HEK293T (cell line): ENCODE data around the gene INVS.
"Not testable (repeated sequence)": the region's sequence is repeated elsewhere in the genome, so short reads cannot be mapped to it uniquely, and the experiment has no call there.

ENCODE experiments used
- CTCF ChIA-PET: fragments of 350-600 bp; formaldehyde crosslinking; extraction: SDS; loops from one replicate; lab custom pipeline; 2021; ENCODE audit warnings: antibody characterized with exemption, inconsistent platforms; lab: Yijun Ruan, JAX
- POLR2A ChIA-PET: fragments of 350-600 bp; formaldehyde crosslinking; extraction: SDS; loops from one replicate; lab custom pipeline; 2020; ENCODE audit warnings: antibody characterized with exemption, inconsistent platforms; lab: Yijun Ruan, JAX
- DNase-seq: peaks from one replicate; pipeline ENCODE4 v3.0.0; 2012; ENCODE audit warnings: mixed read lengths; ENCODE audit errors: extremely low spot score
- ARNT ChIP-seq: fragments of 450-650 bp; IDR thresholded peaks from 2 replicates; pipeline ENCODE4 v1.6.1; 2017; ENCODE audit warnings: mild to moderate bottlenecking
- BHLHE40 ChIP-seq: fragments of 450-650 bp; IDR thresholded peaks from 2 replicates; pipeline ENCODE4 v1.6.1; 2016; ENCODE audit warnings: mild to moderate bottlenecking, moderate library complexity, borderline replicate concordance
- CTBP1 ChIP-seq: fragments of 450-650 bp; IDR thresholded peaks from 2 replicates; pipeline ENCODE4 v1.6.1; 2016; ENCODE audit warnings: borderline replicate concordance
- ELF4 ChIP-seq: fragments of 450-650 bp; IDR thresholded peaks from 2 replicates; pipeline ENCODE4 v1.6.1; 2017; ENCODE audit warnings: antibody characterized with exemption
- FOXA1 ChIP-seq: fragments of 450-650 bp; IDR thresholded peaks from 2 replicates; pipeline ENCODE4 v1.6.1; 2016; ENCODE audit warnings: mild to moderate bottlenecking
- FOXK2 ChIP-seq: fragments of 450-650 bp; IDR thresholded peaks from 2 replicates; pipeline ENCODE4 v1.6.1; 2016; ENCODE audit warnings: mild to moderate bottlenecking
- FOXM1 ChIP-seq: fragments of 450-650 bp; IDR thresholded peaks from 2 replicates; pipeline ENCODE4 v1.6.1; 2017; ENCODE audit warnings: mild to moderate bottlenecking, borderline replicate concordance
- HDGF ChIP-seq: fragments of 450-650 bp; IDR thresholded peaks from 2 replicates; pipeline ENCODE4 v1.6.1; 2017; ENCODE audit warnings: antibody characterized with exemption, borderline replicate concordance
- L3MBTL2 ChIP-seq: fragments of 450-650 bp; conservative IDR thresholded peaks from 2 replicates; pipeline ENCODE4 v1.6.1; 2016; ENCODE audit warnings: mild to moderate bottlenecking
- LEF1 ChIP-seq: fragments of 450-650 bp; IDR thresholded peaks from 2 replicates; pipeline ENCODE4 v1.6.1; 2017; ENCODE audit warnings: mild to moderate bottlenecking, borderline replicate concordance
- NFRKB ChIP-seq: fragments of 450-650 bp; IDR thresholded peaks from 2 replicates; pipeline ENCODE4 v1.6.1; 2016; ENCODE audit warnings: mild to moderate bottlenecking, moderate library complexity
- PKNOX1 ChIP-seq: fragments of 450-650 bp; IDR thresholded peaks from 2 replicates; pipeline ENCODE4 v1.6.1; 2016
- SP1 ChIP-seq: fragments of 450-650 bp; IDR thresholded peaks from 2 replicates; pipeline ENCODE4 v1.6.1; 2017
- SUZ12 ChIP-seq: fragments of 450-650 bp; IDR thresholded peaks from 2 replicates; pipeline ENCODE4 v1.6.1; 2016; ENCODE audit warnings: mild to moderate bottlenecking
- TARDBP ChIP-seq: fragments of 450-650 bp; IDR thresholded peaks from 2 replicates; pipeline ENCODE4 v1.6.1; 2016
- ZNF384 ChIP-seq: fragments of 450-650 bp; IDR thresholded peaks from 2 replicates; pipeline ENCODE4 v1.6.1; 2016

Gene INVS

GRCh38 chr9:100229136-100229535 is 130.1 kb downstream of the INVS start:
- no peak for TF ChIP-seq FOXM1
- TF ChIP-seq L3MBTL2, result no peak
- no peak for TF ChIP-seq PKNOX1
- ChIA-PET CTCF (no interaction called here), POLR2A (no interaction called here)
- DNase-seq, result no peak

- ChIA-PET CTCF (no interaction called here), POLR2A (no interaction called here)
- TF ChIP-seq LEF1 (no peak), SP1 (no peak), FOXK2 (no peak)
- no peak for DNase-seq
Measured at GRCh38 chr9:100229561-100229960, 130.5 kb downstream of the INVS start.

GRCh38 chr9:100236986-100237385 is 137.9 kb downstream of the INVS start:
- CTCF ChIA-PET, DNase-seq, POLR2A ChIA-PET: not testable (repeated sequence)

GRCh38 chr9:100240512-100240911 is 141.5 kb downstream of the INVS start:
- DNase-seq, result no peak
- CTCF ChIA-PET, result no interaction called here

GRCh38 chr9:100267211-100267610 is 168.2 kb downstream of the INVS start:
- CTCF ChIA-PET, result no interaction called here
- DNase-seq, result no peak
- POLR2A ChIA-PET, result no interaction called here
- TF ChIP-seq NFRKB (no peak), BHLHE40 (no peak), LEF1 (no peak), FOXM1 (no peak)

More at GRCh38 chr9:100240512-100240911, 141.5 kb downstream of the INVS start:
- TF ChIP-seq SUZ12, result no peak
- TF ChIP-seq TARDBP, result no peak
- no peak for TF ChIP-seq BHLHE40
- no peak for TF ChIP-seq PKNOX1
- TF ChIP-seq FOXM1, result no peak
- no peak for TF ChIP-seq NFRKB
- POLR2A ChIA-PET, result no interaction called here

- CTCF ChIA-PET, result no interaction called here
- TF ChIP-seq ELF4 (no peak), FOXA1 (no peak), L3MBTL2 (no peak), ARNT (no peak), CTBP1 (no peak), SP1 (no peak)
- POLR2A ChIA-PET, result no interaction called here
- DNase-seq, result no peak
Measured at GRCh38 chr9:100268271-100268670, 169.2 kb downstream of the INVS start.

- POLR2A ChIA-PET, result no interaction called here
- CTCF ChIA-PET, result no interaction called here
- TF ChIP-seq CTBP1 (no peak), ELF4 (no peak), ARNT (no peak), SUZ12 (no peak), FOXM1 (no peak), PKNOX1 (no peak), SP1 (no peak), NFRKB (no peak), L3MBTL2 (no peak), BHLHE40 (no peak), TARDBP (no peak), LEF1 (no peak), ZNF384 (no peak), FOXA1 (no peak), HDGF (no peak), FOXK2 (no peak)
Measured at GRCh38 chr9:100269656-100270055, 170.6 kb downstream of the INVS start.

GRCh38 chr9:100277166-100277979 is 178.3 kb downstream of the INVS start:
- ChIA-PET CTCF (no interaction called here), POLR2A (no interaction called here)
- DNase-seq, result no peak

More at GRCh38 chr9:100269656-100270055, 170.6 kb downstream of the INVS start:
- DNase-seq, result no peak

More at GRCh38 chr9:100277166-100277979, 178.3 kb downstream of the INVS start:
- TF ChIP-seq L3MBTL2 (no peak), BHLHE40 (no peak), SUZ12 (no peak), TARDBP (no peak), CTBP1 (no peak), ZNF384 (no peak), PKNOX1 (no peak), NFRKB (no peak), LEF1 (no peak), SP1 (no peak), ARNT (no peak), FOXA1 (no peak), ELF4 (no peak), FOXK2 (no peak), HDGF (no peak), FOXM1 (no peak)
